Thyroid gland (tissue), 4 donors: ENCODE measurements around the gene MAPK10. TPM values are rescaled to one million over a fixed set of nuclear protein-coding genes. Genes with fewer than 3 reads are reported as not detected.

Experiments used
- DNase-seq, 2 donors: peaks; one replicate each; pipeline ENCODE4 v3.0.0-alpha.2; 2019
- H3K27ac ChIP-seq, 3 donors: fragments of 200-600 bp; sonication (generic); 1 replicate in 2 of 3; 2 replicates in 1 of 3; pipeline ENCODE4 v1.5.1; 2016 to 2019; ENCODE audit warnings: mild to moderate bottlenecking in 1 of 3, moderate library complexity in 1 of 3
- H3K27me3 ChIP-seq: fragments of 200-600 bp; sonication (generic); one replicate; pipeline ENCODE4 v1.5.1; 2019
- H3K36me3 ChIP-seq, 2 donors: fragments of 200-600 bp; sonication (generic); one replicate each; pipeline ENCODE4 v1.5.1; 2016 to 2019
- H3K4me1 ChIP-seq, 2 donors: fragments of 200-600 bp; sonication (generic); one replicate each; pipeline ENCODE4 v1.5.1; 2017 to 2019
- H3K4me3 ChIP-seq, 3 donors: fragments of 200-600 bp; sonication (generic); replicated peaks in 1 of 3; 1 replicate in 2 of 3; 2 replicates in 1 of 3; pipeline ENCODE4 v1.5.1; 2016; ENCODE audit warnings: mild to moderate bottlenecking in 1 of 3
- H3K9me3 ChIP-seq: fragments of 200-600 bp; sonication (generic); one replicate; pipeline ENCODE4 v1.5.1; 2017
- CTCF ChIP-seq, 6 experiments: fragments of 200-600 bp in 3 of 6; fragments of 450-650 bp in 3 of 6; sonication (generic) in 3 of 6; IDR thresholded peaks; one replicate each; pipeline ENCODE4 v1.5.1; 2016 to 2019; ENCODE audit warnings: antibody characterized with exemption in 6 of 6, mild to moderate bottlenecking in 2 of 6, inconsistent platforms in 1 of 6, moderate library complexity in 1 of 6
- POLR2A ChIP-seq, 2 donors: fragments of 450-650 bp; IDR thresholded peaks; one replicate each; pipeline ENCODE4 v1.6.1; 2017; ENCODE audit warnings: antibody characterized with exemption in 2 of 2, mild to moderate bottlenecking in 2 of 2, moderate library complexity in 1 of 2
- WGBS, 2 donors: methylation state at CpG; one replicate each; pipeline ENCODE4 v1.1.5; 2017; 5-methylcytosine and 5-hydroxymethylcytosine counted together
- intact Hi-C: fragments of 100-400 bp; cut with DNase I; formaldehyde crosslinking; loops from one replicate; pipeline ENCODE4 v1.15.1; 2023
- total RNA-seq, 4 donors: library from RNA; depleted of rRNA; stranded (reverse); fragments of >200 nt; gene quantifications; one replicate each; pipeline ENCODE4 v1.2.3, GENCODE V29; 2016

The MAPK10 gene
- total RNA-seq, 4 donors from 2014 or later, result 65.4 to 95.0 (median 86.2) TPM

DNA sequence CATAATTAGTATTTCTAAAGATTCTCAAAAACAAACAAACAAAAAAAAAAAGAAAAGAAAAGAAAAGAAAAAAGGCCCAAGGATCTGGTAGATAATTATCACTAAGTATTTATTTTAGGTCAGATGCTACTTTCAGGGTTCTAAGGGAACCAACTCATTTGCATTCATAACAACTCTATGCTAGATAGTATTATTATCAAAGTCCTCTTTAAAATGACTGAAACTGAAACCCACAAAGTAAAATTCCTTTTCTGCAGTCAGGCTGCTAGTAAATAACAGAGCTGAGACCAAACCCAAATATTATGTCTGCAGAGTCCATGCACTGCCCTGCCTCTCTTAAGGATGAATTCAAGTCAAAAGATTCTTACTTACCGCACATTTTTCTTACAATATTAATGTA is 38.3 kb upstream of the MAPK10 start:
- Histone ChIP-seq H3K36me3 (no peaks in the 10 kb centered on the region), H3K27me3 (no peaks in the 10 kb centered on the region), H3K27ac (no peak overlapping the region), H3K4me3 (no peak overlapping the region), H3K9me3 (no peaks in the 10 kb centered on the region), H3K4me1 (no peaks in the 10 kb centered on the region)
- TF ChIP-seq POLR2A (IDR thresholded peaks at IDR 0.05), result no peak
- no peak for TF ChIP-seq CTCF (IDR thresholded peaks at IDR 0.05)
- intact Hi-C loops, result no loop called here
- DNase-seq, result no peak
- 95 to 98% methylated on average over 1 of the region's 1 CpG for WGBS, 2 donors

GRCh38 chr4:86393749-86394148 is 33.9 kb upstream of the MAPK10 start:
- no peak for TF ChIP-seq POLR2A (IDR thresholded peaks at IDR 0.05)
- TF ChIP-seq CTCF (IDR thresholded peaks at IDR 0.05), result no peak
- intact Hi-C loops, result no loop called here
- 85 to 94% methylated on average over 4 of the region's 4 CpGs for WGBS, 2 donors

DNA sequence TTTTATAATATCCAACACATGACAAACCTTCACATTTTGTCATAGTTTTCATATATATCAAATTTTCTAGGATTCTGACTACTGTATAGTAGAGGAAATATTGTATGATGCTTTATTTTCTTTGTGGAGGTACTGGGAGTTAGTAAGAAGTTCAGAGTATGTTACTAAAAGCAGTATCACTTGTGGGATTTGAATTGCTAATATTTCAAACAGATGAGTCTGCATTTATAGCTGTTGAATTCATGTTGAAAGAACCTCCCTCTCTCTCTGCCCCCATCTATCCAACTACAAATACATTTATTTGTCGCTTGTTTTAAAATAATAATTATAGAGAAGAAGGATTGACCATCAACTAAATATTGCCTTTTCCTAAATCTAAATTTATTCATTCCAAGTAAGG is 29.8 kb upstream of the MAPK10 start:
- TF ChIP-seq CTCF (IDR thresholded peaks at IDR 0.05) (no peak), POLR2A (IDR thresholded peaks at IDR 0.05) (no peak)
- H3K36me3 ChIP-seq, result no peaks in the 10 kb centered on the region
- no peaks in the 10 kb centered on the region for H3K27me3 ChIP-seq
- no peak overlapping the region for H3K4me3 ChIP-seq
- H3K27ac ChIP-seq, result no peak overlapping the region
- DNase-seq, result no peak
- H3K4me1 ChIP-seq, result no peaks in the 10 kb centered on the region
- intact Hi-C loops, result no loop called here
- H3K9me3 ChIP-seq, result no peaks in the 10 kb centered on the region
- 98 to 100% methylated on average over 1 of the region's 1 CpG for WGBS, 2 donors

More at GRCh38 chr4:86393749-86394148, 33.9 kb upstream of the MAPK10 start:
- no peak for DNase-seq
- Histone ChIP-seq H3K27ac (no peak overlapping the region), H3K4me3 (no peak overlapping the region), H3K9me3 (no peaks in the 10 kb centered on the region), H3K4me1 (no peaks in the 10 kb centered on the region), H3K36me3 (no peaks in the 10 kb centered on the region), H3K27me3 (no peaks in the 10 kb centered on the region)

- Histone ChIP-seq H3K36me3 (no peaks in the 10 kb centered on the region), H3K4me3 (no peak overlapping the region), H3K9me3 (no peaks in the 10 kb centered on the region), H3K4me1 (no peaks in the 10 kb centered on the region), H3K27me3 (no peaks in the 10 kb centered on the region), H3K27ac (no peak overlapping the region)
- no peak for TF ChIP-seq POLR2A (IDR thresholded peaks at IDR 0.05)
- TF ChIP-seq CTCF (IDR thresholded peaks at IDR 0.05), result no peak
- intact Hi-C loops, result no loop called here
- 96% methylated on average over 1 of the region's 1 CpG for WGBS, 2 donors
- no peak for DNase-seq
Measured at GRCh38 chr4:86388252-86388651, 28.4 kb upstream of the MAPK10 start.

GRCh38 chr4:86386817-86387415 is 27.1 kb upstream of the MAPK10 start:
- H3K9me3 ChIP-seq, result no peaks in the 10 kb centered on the region
- H3K27ac ChIP-seq, result no peak overlapping the region
- no peaks in the 10 kb centered on the region for H3K27me3 ChIP-seq
- H3K36me3 ChIP-seq, result no peaks in the 10 kb centered on the region
- TF ChIP-seq CTCF (IDR thresholded peaks at IDR 0.05) (no peak), POLR2A (IDR thresholded peaks at IDR 0.05) (no peak)
- WGBS, 2 donors, result 74 to 78% methylated on average over 6 of the region's 6 CpGs
- no peak for DNase-seq
- intact Hi-C loops, result no loop called here
- no peak overlapping the region for H3K4me3 ChIP-seq
- H3K4me1 ChIP-seq, result no peaks in the 10 kb centered on the region
